Measurements from ENCODE around the gene TSPAN18.

DNA sequence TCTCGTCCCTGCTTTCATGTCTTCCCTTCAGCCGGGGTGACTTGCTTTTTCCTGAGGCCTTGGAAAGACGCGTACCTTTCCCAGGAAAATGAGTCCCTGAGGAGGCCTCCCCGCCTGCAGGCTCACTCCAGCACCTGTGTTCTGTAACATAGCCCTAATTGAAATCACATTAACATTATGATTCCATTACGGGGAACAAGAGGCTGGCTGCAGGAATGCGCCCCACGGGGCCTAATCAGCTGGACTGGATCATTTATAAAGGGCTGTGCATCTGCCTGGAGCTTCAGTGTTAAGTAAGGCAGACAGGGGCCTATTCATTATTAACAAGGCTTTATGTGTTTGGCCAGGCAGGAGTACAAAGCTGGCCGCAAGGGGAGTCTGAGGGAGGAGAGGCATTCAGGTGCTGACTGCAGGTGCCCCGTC, 41.9 kb upstream of the TSPAN18 start:
- TF ChIP-seq CTCF (conservative IDR thresholded peaks at IDR 0.05; ENCODE audit: low read depth, low read length) (no peak), EZH2 (IDR thresholded peaks at IDR 0.05; ENCODE audit: borderline replicate concordance, low read depth, low read length, poor library complexity, severe bottlenecking) (no peak)

Data from A673 (cell line).